Loucy (cell line): Measurements from ENCODE around the gene ZC3H10.
A peak's percentile ranks its signal among the peaks of the same experiment; 100 is the strongest.

Experiments used
- H2AFZ ChIP-seq: fragments of 200-600 bp; sonication (generic); 2 replicates; pipeline ENCODE4 v1.6.0; 2016; ENCODE audit warnings: antibody characterized with exemption, mild to moderate bottlenecking, low read length, moderate library complexity
- H3F3A ChIP-seq: fragments of 200-600 bp; 2 replicates; pipeline ENCODE4 v1.6.0; 2016; ENCODE audit warnings: antibody characterized with exemption, low read depth, mild to moderate bottlenecking
- H3K27me3 ChIP-seq: fragments of 200-600 bp; sonication (generic); 2 replicates; pipeline ENCODE4 v1.6.1; 2014; ENCODE audit warnings: low read length, mild to moderate bottlenecking; ENCODE audit not compliant: insufficient read depth, poor library complexity, severe bottlenecking
- H3K36me3 ChIP-seq: fragments of 200-600 bp; sonication (generic); 2 replicates; pipeline ENCODE4 v1.6.1; 2016; ENCODE audit warnings: low read length; ENCODE audit not compliant: insufficient read depth
- H3K4me1 ChIP-seq: fragments of 200-600 bp; sonication (generic); 2 replicates; pipeline ENCODE4 v1.5.1; 2014; ENCODE audit warnings: low read length, mild to moderate bottlenecking; ENCODE audit not compliant: insufficient read depth, poor library complexity, severe bottlenecking
- H3K4me2 ChIP-seq: fragments of 200-600 bp; sonication (generic); 2 replicates; pipeline ENCODE4 v1.6.0; 2014; ENCODE audit warnings: antibody characterized with exemption, low read length, low read depth, mild to moderate bottlenecking; ENCODE audit not compliant: poor library complexity, severe bottlenecking
- H3K4me3 ChIP-seq: fragments of 200-600 bp; sonication (generic); 2 replicates; pipeline ENCODE4 v1.5.1; 2014; ENCODE audit warnings: low read length, mild to moderate bottlenecking, mixed read lengths; ENCODE audit not compliant: poor library complexity, severe bottlenecking
- H3K79me2 ChIP-seq: fragments of 200-600 bp; sonication (generic); 2 replicates; pipeline ENCODE4 v1.6.1; 2014; ENCODE audit warnings: low read length; ENCODE audit not compliant: insufficient read depth
- H3K9ac ChIP-seq: fragments of 200-600 bp; sonication (generic); 2 replicates; pipeline ENCODE4 v1.6.0; 2014; ENCODE audit warnings: mild to moderate bottlenecking, low read depth, low read length, moderate library complexity; ENCODE audit not compliant: poor library complexity, severe bottlenecking
- H3K9me2 ChIP-seq: fragments of 200-600 bp; sonication (generic); replicated peaks from 2 replicates; pipeline ENCODE4 v1.6.1; 2016; ENCODE audit warnings: low read depth, low read length, mixed read lengths
- H3K9me3 ChIP-seq: fragments of 200-600 bp; sonication (generic); 2 replicates; pipeline ENCODE4 v1.6.1; 2014; ENCODE audit warnings: mild to moderate bottlenecking, antibody characterized with exemption, low read length, low read depth; ENCODE audit not compliant: insufficient read depth
- H4K20me1 ChIP-seq: fragments of 200-600 bp; sonication (generic); 2 replicates; pipeline ENCODE4 v1.6.0; 2014; ENCODE audit warnings: antibody characterized with exemption, low read length, mild to moderate bottlenecking; ENCODE audit not compliant: insufficient read depth, poor library complexity, severe bottlenecking
- EZH2phosphoT487 ChIP-seq: fragments of 200-600 bp; IDR thresholded peaks from 2 replicates; pipeline ENCODE4 v1.6.1; 2018; ENCODE audit warnings: antibody characterized with exemption, mild to moderate bottlenecking, moderate library complexity, borderline replicate concordance
- TF ChIP-seq, protein P1 (sequence below): fragments of 200-600 bp; sonication (generic); conservative IDR thresholded peaks from 2 replicates; pipeline ENCODE4 v1.5.1; 2014; ENCODE audit warnings: mild to moderate bottlenecking, antibody characterized with exemption, low read length

The ZC3H10 gene

GRCh38 chr12:56128670-56129205, 10.7 kb downstream of the ZC3H10 start:
- Histone ChIP-seq H3K9me3 (no peaks in the 10 kb centered on the region), H3F3A (peaks cover 7% of the 10 kb centered on the region), H3K9me2 (no peaks in the 10 kb centered on the region), H3K4me1 (peaks cover 52% of the 10 kb centered on the region), H3K4me3 (peak overlapping the region; percentile 87), H2AFZ (0 out of 2 replicates have a peak overlapping the region, but pooled peaks have one; percentile 50), H3K4me2 (peak overlapping the region; percentile 94), H3K27me3 (no peaks in the 10 kb centered on the region), H4K20me1 (peaks cover 5% of the 10 kb centered on the region), H3K79me2 (peaks cover 51% of the 10 kb centered on the region), H3K9ac (peak overlapping the region; percentile 86), H3K36me3 (peaks cover 27% of the 10 kb centered on the region; the same call in 1 of the 2 replicates)
- no peak for TF ChIP-seq EZH2phosphoT487
- TF ChIP-seq, protein P1, sequence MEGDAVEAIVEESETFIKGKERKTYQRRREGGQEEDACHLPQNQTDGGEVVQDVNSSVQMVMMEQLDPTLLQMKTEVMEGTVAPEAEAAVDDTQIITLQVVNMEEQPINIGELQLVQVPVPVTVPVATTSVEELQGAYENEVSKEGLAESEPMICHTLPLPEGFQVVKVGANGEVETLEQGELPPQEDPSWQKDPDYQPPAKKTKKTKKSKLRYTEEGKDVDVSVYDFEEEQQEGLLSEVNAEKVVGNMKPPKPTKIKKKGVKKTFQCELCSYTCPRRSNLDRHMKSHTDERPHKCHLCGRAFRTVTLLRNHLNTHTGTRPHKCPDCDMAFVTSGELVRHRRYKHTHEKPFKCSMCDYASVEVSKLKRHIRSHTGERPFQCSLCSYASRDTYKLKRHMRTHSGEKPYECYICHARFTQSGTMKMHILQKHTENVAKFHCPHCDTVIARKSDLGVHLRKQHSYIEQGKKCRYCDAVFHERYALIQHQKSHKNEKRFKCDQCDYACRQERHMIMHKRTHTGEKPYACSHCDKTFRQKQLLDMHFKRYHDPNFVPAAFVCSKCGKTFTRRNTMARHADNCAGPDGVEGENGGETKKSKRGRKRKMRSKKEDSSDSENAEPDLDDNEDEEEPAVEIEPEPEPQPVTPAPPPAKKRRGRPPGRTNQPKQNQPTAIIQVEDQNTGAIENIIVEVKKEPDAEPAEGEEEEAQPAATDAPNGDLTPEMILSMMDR, result no peak

DNA sequence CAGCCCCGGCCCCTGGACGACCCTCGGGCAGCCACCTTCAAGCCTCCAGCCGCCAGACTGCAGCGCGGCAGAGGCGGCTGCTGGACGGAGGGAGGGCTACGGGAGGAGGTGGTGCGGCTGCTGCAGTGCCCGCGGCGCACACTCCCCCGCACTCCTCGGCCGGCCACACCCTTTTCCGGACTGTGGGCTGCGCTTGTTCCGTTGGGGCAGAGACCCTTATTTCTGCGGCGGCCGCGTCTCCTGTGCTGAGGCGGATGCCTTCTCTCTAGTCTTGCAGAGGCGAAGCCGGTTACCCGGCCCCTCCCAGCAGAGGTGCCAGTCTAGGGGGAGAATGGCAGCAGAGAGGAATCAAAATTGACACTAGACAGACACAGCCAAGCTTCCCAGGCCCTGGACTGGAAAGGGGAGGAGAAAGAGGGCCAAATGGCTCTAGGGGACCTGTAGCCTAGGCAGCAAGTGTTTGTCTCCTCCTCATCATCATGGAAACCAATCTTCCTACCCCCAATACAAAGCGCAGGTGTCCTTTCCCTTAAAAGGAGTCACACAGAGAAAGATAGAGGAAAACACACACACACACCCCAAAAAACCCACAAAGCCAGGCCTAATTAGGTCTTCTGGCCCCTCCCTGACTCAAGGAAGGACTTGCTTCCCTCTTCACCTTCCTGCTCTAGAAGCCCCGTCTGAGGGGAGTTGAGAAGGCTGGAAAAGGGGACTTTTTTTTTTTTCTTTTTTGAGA, 11.3 kb downstream of the ZC3H10 start:
- no peaks in the 10 kb centered on the region for H3K9me3 ChIP-seq
- peaks cover 5% of the 10 kb centered on the region for H4K20me1 ChIP-seq
- peak overlapping the region; percentile 94 for H3K4me2 ChIP-seq
- peaks cover 46% of the 10 kb centered on the region for H3K79me2 ChIP-seq
- peak overlapping the region; percentile 87 for H3K4me3 ChIP-seq
- peaks cover 52% of the 10 kb centered on the region for H3K4me1 ChIP-seq
- peaks cover 7% of the 10 kb centered on the region for H3F3A ChIP-seq
- H2AFZ ChIP-seq, result peak overlapping the region; percentile 50; the same call in 1 of the 2 replicates
- no peak for TF ChIP-seq EZH2phosphoT487
- TF ChIP-seq, protein P1, result no peak
- H3K36me3 ChIP-seq, result peaks cover 33% of the 10 kb centered on the region; the same call in 1 of the 2 replicates
- no peaks in the 10 kb centered on the region for H3K9me2 ChIP-seq
- H3K9ac ChIP-seq, result peak overlapping the region; percentile 86
- H3K27me3 ChIP-seq, result no peaks in the 10 kb centered on the region

DNA sequence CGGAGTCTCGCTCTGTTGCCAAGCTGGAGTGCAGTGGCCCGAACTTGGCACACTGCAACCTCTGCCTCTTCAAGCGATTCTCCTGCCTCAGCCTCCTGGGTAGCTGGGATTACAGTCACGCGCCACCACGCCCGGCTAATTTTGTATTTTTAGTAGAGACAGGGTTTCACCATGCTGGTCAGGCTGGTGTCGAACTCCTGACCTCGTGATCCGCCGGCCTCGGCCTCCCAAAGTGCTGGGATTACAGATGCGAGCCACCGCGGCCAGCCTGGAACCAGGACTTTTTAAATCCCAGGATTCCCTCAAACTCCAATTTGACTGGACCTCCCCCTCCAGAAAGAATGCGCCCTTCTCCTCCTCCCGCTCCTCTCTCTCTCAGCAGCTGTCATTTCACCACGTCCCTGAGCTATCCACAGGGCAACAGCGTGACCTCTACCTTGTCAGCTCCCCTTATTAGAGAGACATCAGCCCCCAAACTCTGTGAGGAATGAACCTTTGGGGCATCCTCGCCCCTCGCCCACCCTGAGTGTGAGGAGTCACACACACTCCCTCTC, 12.0 kb downstream of the ZC3H10 start:
- Histone ChIP-seq H3K4me2 (peak overlapping the region; percentile 94), H3K27me3 (no peaks in the 10 kb centered on the region), H2AFZ (no peak overlapping the region), H3K4me3 (peak overlapping the region; percentile 87), H3K79me2 (peaks cover 46% of the 10 kb centered on the region), H3K9ac (peak overlapping the region; percentile 86), H3K9me2 (no peaks in the 10 kb centered on the region), H3K4me1 (peaks cover 49% of the 10 kb centered on the region), H3F3A (peaks cover 7% of the 10 kb centered on the region), H4K20me1 (peaks cover 5% of the 10 kb centered on the region), H3K36me3 (peaks cover 33% of the 10 kb centered on the region; the same call in 1 of the 2 replicates), H3K9me3 (no peaks in the 10 kb centered on the region)
- no peak for TF ChIP-seq EZH2phosphoT487
- TF ChIP-seq, protein P1, result no peak
